ENCODE data around the gene GALNT9.

The GALNT9 gene

GRCh38 chr12:132324841-132325732 is 4.3 kb downstream of the GALNT9 start:
- DNase-seq = no peak

GRCh38 chr12:132324173-132324572 is 5.2 kb downstream of the GALNT9 start:
- DNase-seq = no peak

DNA sequence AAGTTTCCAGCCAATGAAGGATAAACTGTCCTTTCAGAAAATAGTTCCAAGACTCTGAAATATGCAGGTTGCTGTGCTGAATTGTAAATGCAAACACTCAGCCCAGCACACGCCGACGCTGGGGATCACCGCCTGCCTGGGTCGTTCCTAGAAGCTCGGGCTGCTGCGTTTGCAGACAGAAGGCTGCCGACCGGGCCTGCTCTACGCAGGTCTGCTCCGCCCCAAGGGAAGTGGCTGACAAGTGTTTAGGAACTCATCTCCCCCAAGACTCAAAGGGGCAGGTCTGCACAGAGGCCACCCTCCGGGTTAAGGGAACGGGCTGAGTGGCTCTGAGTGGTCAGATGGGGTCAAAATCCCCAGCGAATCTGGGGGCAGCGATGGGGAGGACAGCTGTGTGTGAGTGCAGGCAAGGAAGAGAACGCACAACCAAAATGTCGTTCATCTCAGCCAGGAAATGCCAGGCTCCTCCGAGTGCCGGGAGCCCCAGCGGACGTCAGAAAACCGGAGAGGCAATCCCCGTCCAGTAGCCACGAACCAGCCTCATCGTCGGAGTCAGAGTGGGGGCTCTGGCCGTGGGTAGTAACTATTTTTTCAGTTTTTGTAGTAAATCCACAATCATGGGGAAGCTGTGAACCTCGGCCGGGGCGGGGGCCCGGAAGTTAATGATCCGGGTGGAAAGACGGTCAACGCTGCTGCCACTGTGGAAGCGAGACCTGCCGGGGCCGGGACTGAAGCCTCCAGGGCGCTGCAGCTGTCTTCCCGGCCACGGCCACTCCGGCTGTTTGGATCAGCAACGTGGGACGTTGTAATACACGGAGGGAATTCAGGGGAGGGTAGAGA is 6.0 kb downstream of the GALNT9 start:
- no peak for DNase-seq

DNA sequence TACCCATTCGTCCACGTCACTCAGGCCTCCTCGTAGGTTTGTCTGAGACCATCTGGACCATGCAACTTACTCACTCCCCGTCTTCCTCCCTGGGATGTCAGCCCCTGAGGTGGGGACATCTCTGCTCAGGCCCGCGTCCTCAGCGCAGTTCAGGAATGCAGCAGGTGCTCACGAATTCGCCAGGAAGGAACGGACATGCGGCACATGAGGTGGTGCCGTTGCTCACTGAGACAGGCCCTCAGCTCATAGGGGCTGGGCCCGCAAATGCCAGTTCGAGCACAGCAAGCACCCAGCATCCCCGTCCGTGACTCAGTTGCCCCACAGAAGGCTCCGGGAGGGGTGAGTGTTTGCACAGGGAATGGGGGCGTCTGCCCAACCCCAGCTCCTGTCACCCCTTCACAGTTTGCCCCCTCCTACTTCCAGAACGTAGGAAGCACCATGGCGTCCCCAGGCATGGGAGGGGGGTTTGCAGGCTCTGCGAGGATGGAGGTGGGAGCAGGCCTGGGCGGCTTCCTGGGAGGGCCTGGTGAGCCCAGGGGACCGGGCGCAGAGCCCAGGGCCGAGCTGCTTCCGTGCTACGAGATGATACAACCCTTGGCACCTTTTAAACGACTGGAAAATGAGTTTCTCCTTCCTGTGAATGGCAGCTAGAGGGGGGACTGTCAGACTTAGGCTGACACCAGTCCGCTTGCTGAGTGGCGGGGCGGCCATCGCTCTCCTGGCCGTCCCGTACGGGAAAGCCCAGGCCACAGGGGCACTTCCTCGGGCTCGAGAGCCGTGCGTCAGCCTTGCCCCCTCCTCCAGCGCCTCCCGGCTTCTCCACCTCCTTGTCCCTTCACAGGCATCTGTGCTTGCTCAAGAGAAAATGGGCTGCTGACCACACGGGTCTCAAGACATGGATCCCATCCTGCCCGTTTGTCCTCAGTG is 6.9 kb downstream of the GALNT9 start:
- no peak for DNase-seq

DNA sequence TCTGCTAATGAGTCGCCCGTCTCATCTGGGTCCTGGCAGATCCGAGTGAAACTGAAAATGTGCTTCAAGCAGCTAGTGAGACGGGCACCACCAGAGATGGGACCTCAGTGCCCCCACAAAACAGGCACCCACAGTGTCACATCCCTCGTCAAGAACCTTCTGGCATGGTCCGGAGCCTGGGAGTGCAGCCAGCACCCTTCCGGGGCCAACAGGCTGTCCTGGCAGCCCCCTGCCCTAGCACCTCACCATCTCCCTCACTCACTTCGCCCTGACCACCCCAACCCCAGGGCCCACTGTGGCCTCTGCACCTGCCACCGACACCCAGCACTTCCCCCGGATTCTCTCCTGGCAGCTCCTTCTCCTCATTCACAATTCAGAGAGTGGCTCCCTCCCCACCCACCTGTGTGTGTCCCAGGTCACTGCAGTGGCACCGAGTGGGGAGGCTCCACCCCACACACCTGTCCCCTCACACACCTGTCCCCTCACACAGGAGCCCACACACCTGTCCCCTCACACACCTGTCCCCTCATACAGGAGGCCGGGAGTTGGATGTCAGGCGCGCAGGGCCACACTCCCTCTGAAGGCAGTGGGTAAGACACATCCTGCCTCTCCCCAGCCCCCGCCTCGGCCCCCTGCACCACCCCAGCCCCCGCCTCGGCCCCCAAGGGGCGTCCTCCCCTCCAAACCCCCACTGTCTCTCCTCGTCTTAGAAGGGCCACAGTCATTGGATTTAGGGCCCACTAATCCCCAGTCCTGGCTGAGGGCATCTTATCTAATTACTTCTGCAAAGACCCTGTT is 7.9 kb downstream of the GALNT9 start:
- no peak for DNase-seq

- DNase-seq = no peak
These were observed 8.6 kb downstream of the GALNT9 start for GRCh38 chr12:132320767-132321211.

DNA sequence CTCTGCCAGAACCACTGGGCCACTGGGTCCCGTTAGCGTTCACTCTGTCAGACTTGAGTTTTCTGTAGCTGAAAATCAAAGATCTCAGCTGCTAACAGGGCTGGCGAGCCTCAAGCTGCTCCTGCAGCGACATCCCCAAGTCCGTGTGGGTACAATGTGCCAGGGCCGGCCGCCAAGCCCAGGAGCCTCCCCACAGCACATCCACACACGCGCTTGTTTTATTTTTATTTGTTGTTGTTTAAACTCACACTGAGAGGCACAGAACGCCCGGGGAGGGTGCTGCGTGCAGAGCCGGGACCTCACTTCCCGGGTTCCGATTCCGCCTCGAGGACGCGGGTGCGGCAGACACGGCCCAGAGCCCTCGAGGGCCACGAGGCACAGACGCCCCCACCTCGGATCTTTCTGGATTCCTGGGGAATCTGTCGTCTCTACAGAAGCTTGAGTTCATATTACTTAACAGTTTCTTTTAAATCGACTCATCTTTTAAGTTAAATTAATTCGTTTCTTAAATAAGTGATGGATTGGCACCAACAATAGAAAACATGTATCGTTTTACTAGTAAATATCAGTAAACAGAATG is 9.3 kb downstream of the GALNT9 start:
- no peak for DNase-seq

DNA sequence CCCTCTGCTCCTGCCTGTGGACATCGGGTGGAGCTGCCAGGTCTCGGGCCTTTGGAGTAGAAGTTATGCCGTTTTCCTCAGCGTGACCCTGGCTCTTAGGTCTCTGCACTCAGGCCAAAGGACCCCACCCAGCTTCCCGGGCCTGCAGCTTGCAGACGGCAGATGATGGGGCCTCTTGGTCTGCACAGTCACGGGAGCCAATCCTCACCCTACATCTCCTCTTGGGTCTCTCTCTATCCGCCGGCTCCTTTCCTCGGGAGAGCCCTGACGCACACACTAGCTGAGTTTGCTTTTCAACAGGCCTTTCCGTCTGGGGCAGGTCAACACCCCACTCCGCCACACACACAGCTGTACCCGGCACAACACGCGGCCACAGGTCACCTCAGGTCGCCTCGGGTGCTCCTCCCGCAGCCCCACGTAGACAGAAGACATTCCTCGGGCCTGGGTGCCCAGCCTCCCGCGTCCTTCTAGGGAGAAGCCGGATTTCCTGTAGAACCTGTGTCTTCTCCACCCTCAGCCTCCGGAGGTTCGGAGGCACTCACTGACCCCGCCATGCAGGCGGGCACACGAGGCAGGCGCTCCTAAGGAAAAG is 9.9 kb downstream of the GALNT9 start:
- no peak for DNase-seq

DNA sequence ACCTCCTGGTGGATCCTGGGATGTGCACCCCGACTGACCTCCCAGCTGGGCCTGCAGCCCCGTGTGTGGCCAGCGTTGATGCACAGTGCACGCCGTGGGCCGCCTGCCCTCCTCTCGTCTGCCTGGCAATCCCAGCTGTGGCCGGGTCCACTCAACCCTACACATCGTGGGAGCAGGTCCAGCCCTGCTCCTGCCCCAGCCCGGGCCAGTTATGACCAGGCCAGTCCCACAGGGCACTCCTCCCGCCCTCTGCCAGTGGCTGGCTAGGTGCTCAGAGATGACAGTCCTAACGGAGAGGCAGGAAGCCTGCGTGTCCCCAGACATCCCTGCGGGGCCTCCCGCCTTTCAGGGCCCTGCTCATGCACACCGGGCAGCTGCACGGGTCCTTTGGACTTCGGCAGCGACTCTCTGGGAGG is 10.8 kb downstream of the GALNT9 start:
- no peak for DNase-seq

- no peak for DNase-seq
These were observed 11.3 kb downstream of the GALNT9 start for GRCh38 chr12:132318135-132318534.

DNA sequence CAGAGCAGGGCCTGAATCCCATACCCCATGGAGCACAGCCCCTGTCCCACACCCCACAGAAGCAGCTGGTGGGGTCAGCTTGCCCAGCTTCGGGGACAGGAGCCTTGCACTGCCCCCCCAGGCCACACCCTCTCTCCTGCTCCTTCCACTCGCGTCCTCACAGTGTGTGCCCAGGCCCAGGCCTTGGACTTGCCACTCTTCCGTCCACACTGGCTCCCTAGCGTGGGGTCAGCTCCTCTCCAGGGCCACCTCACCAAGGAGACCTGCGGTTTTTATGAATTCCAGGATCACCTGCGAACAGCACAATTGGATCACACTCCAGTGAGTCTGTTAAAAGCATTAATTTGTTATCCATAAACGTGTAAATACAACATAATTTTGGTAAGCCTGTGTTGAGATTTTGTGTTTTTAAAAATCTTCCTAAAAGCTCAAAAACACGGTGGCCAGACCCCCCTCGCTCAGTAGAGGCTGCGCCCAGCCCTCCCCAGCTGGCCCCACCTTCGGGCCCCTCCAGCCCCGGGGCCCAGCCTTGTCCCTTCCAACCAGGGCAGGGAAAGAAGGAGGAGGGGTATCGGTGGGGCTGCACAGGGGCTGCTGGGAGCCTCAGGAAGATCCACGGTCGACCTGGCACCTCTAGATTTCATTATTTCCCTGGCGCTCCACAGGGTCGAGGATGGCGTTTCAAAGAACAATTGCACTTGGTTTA is 12.0 kb downstream of the GALNT9 start:
- DNase-seq = no peak

DNA sequence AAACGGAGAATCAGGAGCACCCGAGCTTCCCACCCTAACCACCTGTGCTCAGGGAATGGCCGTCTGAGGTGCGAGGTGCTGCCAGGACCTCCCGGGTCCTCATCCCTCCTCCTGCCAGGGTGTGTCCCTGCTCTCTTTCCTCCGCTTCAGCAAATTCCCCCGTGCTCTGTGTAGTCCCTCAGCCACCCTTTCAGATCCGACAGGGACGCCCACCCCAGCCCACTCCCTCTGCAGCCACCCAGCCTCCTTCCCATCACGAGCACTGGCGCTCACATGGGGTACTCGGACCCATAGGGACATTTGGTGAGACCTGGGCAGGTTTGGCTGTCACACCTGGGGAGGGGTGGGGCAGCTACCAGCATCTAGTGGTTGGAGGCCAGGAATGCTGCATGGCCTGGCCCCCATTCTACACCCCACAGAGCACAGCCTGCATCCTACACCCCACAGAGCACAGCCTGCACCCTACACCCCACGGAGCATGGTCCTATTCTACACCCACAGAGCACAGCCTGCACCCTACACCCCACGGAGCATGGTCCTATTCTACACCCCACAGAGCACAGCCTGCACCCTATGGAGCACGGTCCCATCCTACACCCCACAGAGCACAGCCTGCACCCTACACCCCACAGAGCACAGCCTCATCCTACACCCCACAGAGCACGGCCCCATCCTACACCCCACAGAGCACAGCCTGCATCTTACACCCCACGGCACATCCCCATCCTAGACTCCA is 12.7 kb downstream of the GALNT9 start:
- no peak for DNase-seq

DNA sequence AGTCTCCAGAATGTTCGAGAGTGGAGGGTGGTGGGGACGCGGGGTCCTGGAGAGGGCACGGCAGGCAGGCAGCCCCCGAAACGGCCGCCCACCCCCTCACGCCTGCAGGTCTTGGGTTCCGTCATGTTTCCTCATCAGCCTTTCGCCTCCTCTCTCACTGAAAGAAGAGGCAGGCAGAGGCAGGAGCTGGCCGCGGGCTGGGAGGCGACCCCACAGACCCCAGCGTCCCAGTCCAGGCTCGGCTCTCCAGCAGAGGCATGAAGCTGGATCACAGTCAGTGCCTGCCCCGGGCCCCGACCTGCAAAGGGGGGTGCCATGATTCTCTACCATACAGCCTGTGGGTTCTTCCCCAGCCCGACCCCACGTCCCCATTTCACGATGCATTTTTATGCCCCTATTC is 13.4 kb downstream of the GALNT9 start:
- no peak for DNase-seq

- DNase-seq = no peak
These were observed 13.9 kb downstream of the GALNT9 start for GRCh38 chr12:132315507-132315906.

DNA sequence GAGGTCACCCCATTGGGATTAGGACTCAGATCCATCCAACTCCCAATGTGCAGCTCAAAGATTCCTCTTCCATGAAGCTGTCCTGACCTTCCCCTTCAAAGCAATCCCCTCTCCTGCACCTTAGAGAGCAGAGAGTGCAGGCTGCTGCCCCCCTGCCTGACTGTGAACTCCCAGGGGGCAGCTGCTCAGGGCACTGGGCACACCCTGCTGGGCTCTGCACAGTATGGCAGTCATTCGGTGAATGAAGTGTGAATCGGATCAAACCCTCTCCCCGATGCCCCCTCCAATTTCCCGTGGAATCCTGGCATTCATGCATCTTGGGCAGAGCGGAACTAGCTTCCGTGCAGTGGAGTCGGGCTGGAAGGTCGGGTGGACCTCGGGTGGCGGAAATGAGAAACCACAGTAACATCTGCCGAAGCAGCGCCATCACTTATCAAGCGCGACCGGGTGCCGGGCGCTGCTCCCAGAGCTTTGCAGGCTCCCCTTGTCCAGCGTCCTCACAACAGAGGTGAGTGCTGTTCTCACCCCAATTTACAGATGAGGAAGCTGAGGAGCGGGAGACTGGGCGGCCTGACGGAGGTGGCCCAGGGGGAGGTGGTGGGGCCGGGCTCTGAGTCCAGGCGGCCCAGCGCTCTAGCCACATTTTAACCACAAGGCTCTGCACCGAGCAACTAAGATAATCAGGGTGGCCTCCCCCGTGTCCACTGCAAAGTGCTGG is 14.7 kb downstream of the GALNT9 start:
- no peak for DNase-seq

- DNase-seq = no peak
These were observed 15.4 kb downstream of the GALNT9 start for GRCh38 chr12:132314035-132314434.

DNA sequence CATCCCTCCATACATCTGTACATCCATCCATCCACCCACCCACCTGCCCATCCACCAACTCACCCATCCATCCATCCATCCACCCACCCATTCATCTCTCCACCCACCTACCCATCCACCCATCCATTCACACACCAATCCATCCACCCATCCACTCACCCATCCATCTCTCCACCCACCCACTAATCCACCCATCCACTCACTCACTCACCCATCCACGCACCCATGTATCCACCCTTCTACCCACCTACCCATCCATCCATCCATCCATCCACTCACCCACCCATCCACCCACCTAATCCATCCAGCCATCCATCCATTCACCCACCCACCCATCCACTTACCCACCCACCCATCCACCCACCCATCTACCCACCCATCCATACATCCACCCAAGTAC is 16.2 kb downstream of the GALNT9 start:
- no peak for DNase-seq

- DNase-seq = no peak
These were observed 16.9 kb downstream of the GALNT9 start for GRCh38 chr12:132312516-132312915.

Measured in GDM1 (cell line).